ENCODE measurements around the gene CCDC178.

- TF ChIP-seq POLR2A (IDR thresholded peaks at IDR 0.05) (no peak), CTCF (IDR thresholded peaks at IDR 0.05) (no peak)
Measured at GRCh38 chr18:33062834-33063364, 377.6 kb downstream of the CCDC178 start.
